CD4-positive, alpha-beta T cell (primary cell): ENCODE measurements around the gene CYTIP. TPM values are rescaled to one million over a fixed set of nuclear protein-coding genes. Genes with fewer than 3 reads are reported as not detected.

ENCODE experiments used
- ATAC-seq: fragments of 200-7000 bp; cut with Tn5 transposase; one replicate; pipeline ENCODE4 v1.10.0; 2022; ENCODE audit warnings: mild to moderate bottlenecking; ENCODE audit not compliant: poor library complexity
- CTCF ChIA-PET: fragments of 350-600 bp; sonication (Branson Sonifier 250); formaldehyde crosslinking; loops from one replicate; lab custom pipeline; 2021; ENCODE audit warnings: antibody characterized with exemption, inconsistent platforms; lab: Charles Lee
- POLR2A ChIA-PET: fragments of 350-600 bp; sonication (Branson Sonifier 250); formaldehyde crosslinking; loops from one replicate; lab custom pipeline; 2021; ENCODE audit warnings: antibody characterized with exemption, inconsistent platforms; lab: Charles Lee
- DNase-seq, 14 experiments: peaks; one replicate each; pipeline ENCODE4 v3.0.0-alpha.2; 2013 to 2020; ENCODE audit warnings: mixed read lengths in 2 of 14
- H3K27ac ChIP-seq, 2 donors: one replicate each; pipeline versions ENCODE4 v1.5.1 to v1.7.0; 2013; ENCODE audit warnings: low read length in 2 of 2, low read depth in 1 of 2, mild to moderate bottlenecking in 1 of 2
- H3K27me3 ChIP-seq, 2 experiments: 1 replicate in 1 of 2; 2 replicates in 1 of 2; pipeline versions ENCODE4 v1.6.1 to v1.7.0; 2013; ENCODE audit warnings: low read length in 2 of 2, control low read depth in 1 of 2, mild to moderate bottlenecking in 1 of 2, moderate library complexity in 1 of 2; ENCODE audit not compliant: insufficient read depth in 2 of 2, control insufficient read depth in 1 of 2
- H3K36me3 ChIP-seq: one replicate; pipeline ENCODE4 v1.6.1; 2013; ENCODE audit warnings: low read length, control low read depth; ENCODE audit not compliant: insufficient read depth
- H3K4me1 ChIP-seq: one replicate; pipeline ENCODE4 v1.6.1; 2013; ENCODE audit warnings: low read length, control low read depth; ENCODE audit not compliant: insufficient read depth
- H3K4me3 ChIP-seq: one replicate; pipeline ENCODE4 v1.5.1; 2013; ENCODE audit warnings: mild to moderate bottlenecking, low read length, moderate library complexity
- H3K9me3 ChIP-seq, 2 experiments: 1 replicate in 1 of 2; 2 replicates in 1 of 2; pipeline versions ENCODE4 v1.6.1 to v1.7.0; 2013; ENCODE audit warnings: low read length in 2 of 2, mild to moderate bottlenecking in 2 of 2, control low read depth in 1 of 2, moderate library complexity in 1 of 2; ENCODE audit not compliant: control insufficient read depth in 1 of 2, insufficient read depth in 1 of 2
- H3K27ac Mint-ChIP-seq: one replicate; pipeline ENCODE4 v1.8.0; 2020; ENCODE audit warnings: mixed read lengths
- H3K27me3 Mint-ChIP-seq: one replicate; pipeline ENCODE4 v1.8.0; 2021; ENCODE audit warnings: mixed read lengths
- H3K36me3 Mint-ChIP-seq: one replicate; pipeline ENCODE4 v1.8.0; 2021; ENCODE audit warnings: low read depth, mixed read lengths
- H3K4me1 Mint-ChIP-seq: one replicate; pipeline ENCODE4 v1.8.0; 2021; ENCODE audit warnings: low read depth, mixed read lengths
- H3K4me3 Mint-ChIP-seq: one replicate; pipeline ENCODE4 v1.8.0; 2020; ENCODE audit warnings: mild to moderate bottlenecking, mixed read lengths
- H3K9me3 Mint-ChIP-seq: one replicate; pipeline ENCODE4 v1.8.0; 2020; ENCODE audit warnings: mixed read lengths
- CTCF ChIP-seq: fragments of 200-600 bp; IDR thresholded peaks from one replicate; pipeline ENCODE4 v1.8.0; 2022; ENCODE audit warnings: antibody characterized with exemption, mild to moderate bottlenecking
- intact Hi-C, 2 experiments: fragments of 100-400 bp; cut with DNase I in 1 of 2; cut with micrococcal nuclease in 1 of 2; formaldehyde crosslinking; loops; one replicate each; pipeline versions ENCODE4 v1.15.1 to v1.9.0; 2023 to 2025; cut with DNase I, micrococcal nuclease
- total RNA-seq, 174 experiments: library from RNA in 2 of 174; stranded (reverse) in 2 of 174; gene quantifications; one replicate each; pipeline ENCODE4 v1.2.3 and lab custom pipeline; 2021 to 2026

Gene CYTIP
- total RNA-seq, 2 experiments from 2014 or later, result 474 to 490 TPM

GRCh38 chr2:157415591-157416101, 28.2 kb downstream of the CYTIP start:
- Mint-ChIP-seq H3K4me1 (peaks cover 91% of the 10 kb centered on the region), H3K4me3 (peak overlapping the region; percentile 57), H3K9me3 (peaks cover 11% of the 10 kb centered on the region), H3K36me3 (peaks cover 95% of the 10 kb centered on the region), H3K27ac (peak overlapping the region; percentile 86), H3K27me3 (no peaks in the 10 kb centered on the region)
- ChIA-PET CTCF (interaction anchor here (2.3 kb wide), 1 partner anchor 19 kb away, joined by 6 read pairs; no protein-coding TSS in a partner anchor), POLR2A (interaction anchor here (0.9 to 5.7 kb wide), 12 partner anchors 10 to 461 kb away, joined by 3 to 110 read pairs (median 8); partner anchors contain the start of genes ACVR1 and CYTIP)
- no peak overlapping the region for H3K4me3 ChIP-seq
- H3K36me3 ChIP-seq, result peaks cover 72% of the 10 kb centered on the region
- H3K4me1 ChIP-seq, result peaks cover 62% of the 10 kb centered on the region
- no peak for TF ChIP-seq CTCF
- H3K27ac ChIP-seq, result peak overlapping the region; percentile 54 to 69
- H3K27me3 ChIP-seq, result no peaks in the 10 kb centered on the region
- no peak for ATAC-seq
- H3K9me3 ChIP-seq, result no peaks in the 10 kb centered on the region
- DNase-seq, result no peak
- intact Hi-C loops, result loop anchor here in 1 of 2 experiments (10.0 kb wide), 1 partner anchor 1091 kb away; no protein-coding TSS in a partner anchor

DNA sequence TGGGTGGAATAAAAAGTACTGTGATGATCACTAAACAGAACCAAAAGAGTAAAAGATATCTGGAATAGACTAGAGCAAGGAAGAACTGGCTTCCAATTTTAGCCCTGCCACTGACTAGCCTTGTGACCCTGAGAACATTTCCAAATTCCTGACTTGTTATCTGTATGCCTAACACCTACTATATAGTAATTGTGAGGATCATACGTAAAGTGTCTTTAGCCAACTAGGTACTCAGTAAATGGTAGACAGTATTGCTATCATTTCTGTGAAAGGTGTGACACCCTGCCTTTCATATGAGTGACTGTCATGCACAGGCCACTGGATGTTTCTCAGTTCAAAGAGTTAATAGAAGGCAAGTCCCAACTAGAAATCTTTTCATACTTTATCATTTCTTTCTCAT, 29.8 kb downstream of the CYTIP start:
- DNase-seq, result peak in 1 of 14 experiments; percentile 44
- Mint-ChIP-seq H3K4me1 (peaks cover 93% of the 10 kb centered on the region), H3K27me3 (no peaks in the 10 kb centered on the region), H3K36me3 (peaks cover 94% of the 10 kb centered on the region), H3K9me3 (peaks cover 16% of the 10 kb centered on the region), H3K27ac (peak overlapping the region; percentile 86), H3K4me3 (peak overlapping the region; percentile 54)
- Histone ChIP-seq H3K27ac (peak overlapping the region; percentile 51 to 79), H3K9me3 (no peaks in the 10 kb centered on the region), H3K27me3 (no peaks in the 10 kb centered on the region), H3K4me1 (peaks cover 47% of the 10 kb centered on the region), H3K36me3 (peaks cover 56% of the 10 kb centered on the region), H3K4me3 (no peak overlapping the region)
- ChIA-PET POLR2A (interaction anchor here (0.7 to 5.7 kb wide), 20 partner anchors 8 to 87 kb away, joined by 3 to 110 read pairs (median 8); partner anchors contain the start of gene CYTIP), CTCF (interaction anchor here (0.8 to 3.7 kb wide), 7 partner anchors 10 to 86 kb away, joined by 3 to 17 read pairs (median 3); no protein-coding TSS in a partner anchor)
- intact Hi-C loops, result loop anchor here in 1 of 2 experiments (5.0 to 10.0 kb wide), 2 partner anchors 87 to 1089 kb away; partner anchors contain the start of gene ERMN
- TF ChIP-seq CTCF, result no peak
- ATAC-seq, result no peak

GRCh38 chr2:157413326-157414035, 30.4 kb downstream of the CYTIP start:
- no peak for TF ChIP-seq CTCF
- ATAC-seq (peak; percentile 76), DNase-seq (peak in 12 of 14 experiments; percentile 34 to 93 (median 54))
- Histone ChIP-seq H3K9me3 (no peaks in the 10 kb centered on the region), H3K4me1 (peaks cover 43% of the 10 kb centered on the region), H3K4me3 (peak overlapping the region; percentile 6), H3K27ac (peak overlapping the region; percentile 51 to 79), H3K36me3 (peaks cover 55% of the 10 kb centered on the region), H3K27me3 (no peaks in the 10 kb centered on the region)
- POLR2A ChIA-PET, result interaction anchor here (0.6 to 5.7 kb wide), 26 partner anchors 8 to 111 kb away, joined by 3 to 110 read pairs (median 6); partner anchors contain the start of gene CYTIP
- Mint-ChIP-seq H3K36me3 (peaks cover 90% of the 10 kb centered on the region), H3K4me3 (peak overlapping the region; percentile 54), H3K27me3 (no peaks in the 10 kb centered on the region), H3K9me3 (peaks cover 17% of the 10 kb centered on the region), H3K4me1 (peaks cover 92% of the 10 kb centered on the region), H3K27ac (peak overlapping the region; percentile 86)
- intact Hi-C loops, result loop anchor here in 1 of 2 experiments (1.0 to 10.0 kb wide), 5 partner anchors 9 to 1089 kb away; partner anchors contain the start of gene ERMN
- CTCF ChIA-PET, result interaction anchor here (1.0 to 3.7 kb wide), 4 partner anchors 9 to 86 kb away, joined by 3 to 17 read pairs (median 6); no protein-coding TSS in a partner anchor
